ENCODE results near the gene FBXO17. TPM values are rescaled to one million over a fixed set of nuclear protein-coding genes. Genes with fewer than 3 reads are reported as not detected.

The FBXO17 gene
- total RNA-seq (2021) (8.1 and 11.1 TPM in 2 replicates), Bru-seq, nascent RNA (percentile 38 among the genes with signal in this experiment), BruChase-seq, experiment 1, labeled RNA remaining after a 2-hour chase (percentile 40 among the genes with signal in this experiment), BruChase-seq, experiment 2, labeled RNA remaining after a 6-hour chase (percentile 41 among the genes with signal in this experiment)
- long read RNA-seq, partial matches to known transcripts: 0 of 4 reads
- long read RNA-seq, other reads (novel, unspliced or antisense): 2 of 4 reads

- H3K36me3 ChIP-seq (ENCODE audit: low read depth): no peaks in the 10 kb centered on the region
- no peaks in the 10 kb centered on the region for H3K9me3 ChIP-seq (ENCODE audit: insufficient read depth, low read depth)
- CTCF ChIA-PET: interaction anchor here (0.6 to 1.1 kb wide), 3 partner anchors 9 to 56 kb away, joined by 3 read pairs; no protein-coding TSS in a partner anchor
- intact Hi-C loops (cut with micrococcal nuclease; ENCODE audit: unreplicated experiment): loop anchor here (5.0 kb wide), 1 partner anchor 57 kb away; the partner anchor contains the start of gene FBXO27
- TF ChIP-seq CTCF (conservative IDR thresholded peaks at IDR 0.05): no peak
- no peak for TF ChIP-seq EZH2 (IDR thresholded peaks at IDR 0.05; ENCODE audit: low read depth)
- peak within 1 kb of the TSS; percentile 57; the same call in 1 of the 2 replicates for H3K4me3 ChIP-seq
- H3K79me2 ChIP-seq (ENCODE audit: low read depth): no peaks in the 10 kb centered on the region
- H3F3A ChIP-seq (ENCODE audit: insufficient read depth, low read depth): peaks cover 17% of the 10 kb centered on the region; the same call in 1 of the 2 replicates
- DNase-seq: peak in 1 of 2 experiments; percentile 54
- H3K27me3 ChIP-seq (ENCODE audit: insufficient read depth, low read depth): 0 out of 2 replicates have a peak, but pooled peaks cover 5% of the 10 kb centered on the region
- H3K9me2 ChIP-seq (ENCODE audit: insufficient read depth): no peaks in the 10 kb centered on the region
- H3K27ac ChIP-seq: no peak within 1 kb of the TSS
- H2AFZ ChIP-seq: peak within 1 kb of the TSS; percentile 80; the same call in 1 of the 2 replicates
- BruUV-seq (replicated peaks): TSS peak; percentile 61
- POLR2A ChIA-PET (ENCODE audit: unreplicated experiment): interaction anchor here (0.6 kb wide), 3 partner anchors 57 to 318 kb away, joined by 3 to 6 read pairs (median 3); partner anchors contain the start of gene FBXO27
- H4K20me1 ChIP-seq (ENCODE audit: insufficient read depth): no peaks in the 10 kb centered on the region
- H3K4me2 ChIP-seq: peak within 1 kb of the TSS; percentile 81
- H3K4me1 ChIP-seq (replicated peaks; ENCODE audit: insufficient read depth): no peaks in the 10 kb centered on the region
These were observed at the start of gene FBXO17 for GRCh38 chr19:38975214-38975860. FBXO17 (minus strand) TSS chr19:38975742; CDS start chr19:38950319, 25,423 bp downstream.

- H3K27me3 ChIP-seq (ENCODE audit: insufficient read depth, low read depth): no peaks in the 10 kb centered on the region
- H3K36me3 ChIP-seq (ENCODE audit: low read depth): peaks cover 22% of the 10 kb centered on the region; the same call in 1 of the 2 replicates
- no TSS peak for BruUV-seq (replicated peaks)
- TF ChIP-seq CTCF (conservative IDR thresholded peaks at IDR 0.05): no peak
- no peak for TF ChIP-seq EZH2 (IDR thresholded peaks at IDR 0.05; ENCODE audit: low read depth)
- no peaks in the 10 kb centered on the region for H3K4me1 ChIP-seq (replicated peaks; ENCODE audit: insufficient read depth)
- ChIA-PET POLR2A (ENCODE audit: unreplicated experiment) (no interaction called here), CTCF (no interaction called here)
- H3F3A ChIP-seq (ENCODE audit: insufficient read depth, low read depth): peaks cover 1% of the 10 kb centered on the region; the same call in 1 of the 2 replicates
- no peak overlapping the region for H2AFZ ChIP-seq
- no peaks in the 10 kb centered on the region for H4K20me1 ChIP-seq (ENCODE audit: insufficient read depth)
- no peaks in the 10 kb centered on the region for H3K79me2 ChIP-seq (ENCODE audit: low read depth)
- DNase-seq: no peak
- H3K9me3 ChIP-seq (ENCODE audit: insufficient read depth, low read depth): peaks cover 3% of the 10 kb centered on the region; the same call in 1 of the 2 replicates
- H3K4me2 ChIP-seq: no peak overlapping the region
- no peak overlapping the region for H3K27ac ChIP-seq
- no peaks in the 10 kb centered on the region for H3K9me2 ChIP-seq (ENCODE audit: insufficient read depth)
- H3K4me3 ChIP-seq: no peak overlapping the region
- intact Hi-C loops (cut with micrococcal nuclease; ENCODE audit: unreplicated experiment): no loop called here
These were observed 49.5 kb upstream of the FBXO17 start for GRCh38 chr19:39024875-39025641.

- no peak overlapping the region for H3K4me2 ChIP-seq
- intact Hi-C loops (cut with micrococcal nuclease; ENCODE audit: unreplicated experiment): no loop called here
- POLR2A ChIA-PET (ENCODE audit: unreplicated experiment): no interaction called here
- H3F3A ChIP-seq (ENCODE audit: insufficient read depth, low read depth): no peaks in the 10 kb centered on the region
- no peak overlapping the region for H3K4me3 ChIP-seq
- no peaks in the 10 kb centered on the region for H3K79me2 ChIP-seq (ENCODE audit: low read depth)
- no peak for DNase-seq
- no peaks in the 10 kb centered on the region for H3K4me1 ChIP-seq (replicated peaks; ENCODE audit: insufficient read depth)
- CTCF ChIA-PET: interaction anchor here (0.6 kb wide), 1 partner anchor 322 kb away, joined by 5 read pairs; no protein-coding TSS in a partner anchor
- no peaks in the 10 kb centered on the region for H3K9me3 ChIP-seq (ENCODE audit: insufficient read depth, low read depth)
- H3K27me3 ChIP-seq (ENCODE audit: insufficient read depth, low read depth): no peaks in the 10 kb centered on the region
- TF ChIP-seq EZH2 (IDR thresholded peaks at IDR 0.05; ENCODE audit: low read depth) (no peak), CTCF (conservative IDR thresholded peaks at IDR 0.05) (no peak)
- no peak overlapping the region for H2AFZ ChIP-seq
- H3K36me3 ChIP-seq (ENCODE audit: low read depth): no peaks in the 10 kb centered on the region
- no peak overlapping the region for H3K27ac ChIP-seq
- no peaks in the 10 kb centered on the region for H3K9me2 ChIP-seq (ENCODE audit: insufficient read depth)
- no TSS peak for BruUV-seq (replicated peaks)
- H4K20me1 ChIP-seq (ENCODE audit: insufficient read depth): no peaks in the 10 kb centered on the region
These were observed 45.5 kb upstream of the FBXO17 start for GRCh38 chr19:39021063-39021462.
